BJ (cell line): ENCODE results near the gene ZDHHC8. TPM values are rescaled to one million over a fixed set of nuclear protein-coding genes. Genes with fewer than 3 reads are reported as not detected.

Source experiments
- CTCF ChIA-PET: fragments of 350-600 bp; formaldehyde crosslinking; extraction: SDS; loops from one replicate; lab custom pipeline; 2021; ENCODE audit warnings: antibody characterized with exemption, inconsistent platforms; lab: Yijun Ruan, JAX
- POLR2A ChIA-PET: fragments of 300-600 bp; sonication (Branson Sonifier 250); formaldehyde crosslinking; extraction: SDS; loops from one replicate; lab custom pipeline; 2021; ENCODE audit warnings: antibody characterized with exemption; lab: Charles Lee
- DNase-seq: peaks from one replicate; pipeline ENCODE4 v3.0.0-alpha.2; 2011; ENCODE audit warnings: low read depth
- H3K27me3 ChIP-seq: 2 replicates; pipeline ENCODE4 v1.6.0; 2011; ENCODE audit warnings: low read length; ENCODE audit not compliant: control insufficient read depth, insufficient read depth
- H3K36me3 ChIP-seq: 2 replicates; pipeline ENCODE4 v1.5.1; 2011; ENCODE audit warnings: low read length; ENCODE audit not compliant: control insufficient read depth, insufficient read depth
- H3K4me3 ChIP-seq: 2 replicates; pipeline ENCODE4 v1.5.1; 2011; ENCODE audit warnings: low read depth, mild to moderate bottlenecking, control low read depth, low read length
- polyA plus RNA-seq: library from polyadenylated mRNA; depleted of rRNA; stranded (reverse); fragments of >200 nt; gene quantifications from 2 replicates; pipeline ENCODE4 v1.2.3, GENCODE V29; 2011
- TF ChIP-seq, protein P1 (sequence below): IDR thresholded peaks from 2 replicates; pipeline ENCODE4 v1.5.1; 2011; ENCODE audit warnings: low read depth, mild to moderate bottlenecking, control low read depth, inconsistent platforms, low read length, moderate library complexity; ENCODE audit not compliant: insufficient read depth

ZDHHC8 gene
- polyA plus RNA-seq, 1 experiment, result 32.2 TPM

DNA sequence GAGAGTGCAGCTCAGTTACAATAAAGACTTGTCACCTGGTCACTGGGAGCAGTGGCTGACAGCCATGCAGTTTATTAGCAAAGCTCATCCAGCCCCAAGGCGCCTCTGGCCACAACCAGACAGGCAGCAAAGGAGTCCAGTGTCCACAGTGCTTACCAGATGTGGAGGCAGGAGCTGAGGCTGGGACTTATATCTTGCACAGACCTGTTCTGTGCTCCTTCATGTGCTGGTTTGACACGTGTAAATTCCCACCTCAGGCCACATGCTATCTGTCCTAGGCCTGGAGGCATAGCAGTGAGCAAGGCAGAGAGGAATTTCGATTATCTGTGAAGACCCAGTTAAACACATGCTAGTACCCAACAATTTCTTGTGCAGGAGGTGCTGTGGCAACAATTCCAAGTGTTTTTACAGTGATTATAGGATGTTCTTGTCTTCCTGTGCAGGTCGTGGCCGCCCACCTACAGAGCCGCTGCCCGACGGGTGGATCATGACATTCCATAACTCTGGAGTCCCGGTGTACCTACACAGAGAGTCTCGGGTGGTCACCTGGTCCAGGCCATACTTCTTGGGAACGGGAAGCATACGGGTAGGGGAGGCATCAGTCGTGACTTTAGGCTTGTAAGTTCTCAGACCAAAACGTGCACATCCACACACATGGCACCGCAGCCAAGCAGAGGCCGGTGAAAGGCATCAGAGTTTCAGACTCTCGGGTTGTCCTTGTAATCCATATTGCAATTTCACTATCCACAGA lies 42.2 kb upstream of the ZDHHC8 start:
- ChIA-PET CTCF (interaction anchor here (0.6 kb wide), 1 partner anchor 233 kb away, joined by 5 read pairs; no protein-coding TSS in a partner anchor), POLR2A (no interaction called here)
- Histone ChIP-seq H3K27me3 (no peaks in the 10 kb centered on the region), H3K36me3 (peaks cover 59% of the 10 kb centered on the region), H3K4me3 (no peak overlapping the region)
- TF ChIP-seq, protein P1, sequence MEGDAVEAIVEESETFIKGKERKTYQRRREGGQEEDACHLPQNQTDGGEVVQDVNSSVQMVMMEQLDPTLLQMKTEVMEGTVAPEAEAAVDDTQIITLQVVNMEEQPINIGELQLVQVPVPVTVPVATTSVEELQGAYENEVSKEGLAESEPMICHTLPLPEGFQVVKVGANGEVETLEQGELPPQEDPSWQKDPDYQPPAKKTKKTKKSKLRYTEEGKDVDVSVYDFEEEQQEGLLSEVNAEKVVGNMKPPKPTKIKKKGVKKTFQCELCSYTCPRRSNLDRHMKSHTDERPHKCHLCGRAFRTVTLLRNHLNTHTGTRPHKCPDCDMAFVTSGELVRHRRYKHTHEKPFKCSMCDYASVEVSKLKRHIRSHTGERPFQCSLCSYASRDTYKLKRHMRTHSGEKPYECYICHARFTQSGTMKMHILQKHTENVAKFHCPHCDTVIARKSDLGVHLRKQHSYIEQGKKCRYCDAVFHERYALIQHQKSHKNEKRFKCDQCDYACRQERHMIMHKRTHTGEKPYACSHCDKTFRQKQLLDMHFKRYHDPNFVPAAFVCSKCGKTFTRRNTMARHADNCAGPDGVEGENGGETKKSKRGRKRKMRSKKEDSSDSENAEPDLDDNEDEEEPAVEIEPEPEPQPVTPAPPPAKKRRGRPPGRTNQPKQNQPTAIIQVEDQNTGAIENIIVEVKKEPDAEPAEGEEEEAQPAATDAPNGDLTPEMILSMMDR, result no peak
- no peak for DNase-seq

DNA sequence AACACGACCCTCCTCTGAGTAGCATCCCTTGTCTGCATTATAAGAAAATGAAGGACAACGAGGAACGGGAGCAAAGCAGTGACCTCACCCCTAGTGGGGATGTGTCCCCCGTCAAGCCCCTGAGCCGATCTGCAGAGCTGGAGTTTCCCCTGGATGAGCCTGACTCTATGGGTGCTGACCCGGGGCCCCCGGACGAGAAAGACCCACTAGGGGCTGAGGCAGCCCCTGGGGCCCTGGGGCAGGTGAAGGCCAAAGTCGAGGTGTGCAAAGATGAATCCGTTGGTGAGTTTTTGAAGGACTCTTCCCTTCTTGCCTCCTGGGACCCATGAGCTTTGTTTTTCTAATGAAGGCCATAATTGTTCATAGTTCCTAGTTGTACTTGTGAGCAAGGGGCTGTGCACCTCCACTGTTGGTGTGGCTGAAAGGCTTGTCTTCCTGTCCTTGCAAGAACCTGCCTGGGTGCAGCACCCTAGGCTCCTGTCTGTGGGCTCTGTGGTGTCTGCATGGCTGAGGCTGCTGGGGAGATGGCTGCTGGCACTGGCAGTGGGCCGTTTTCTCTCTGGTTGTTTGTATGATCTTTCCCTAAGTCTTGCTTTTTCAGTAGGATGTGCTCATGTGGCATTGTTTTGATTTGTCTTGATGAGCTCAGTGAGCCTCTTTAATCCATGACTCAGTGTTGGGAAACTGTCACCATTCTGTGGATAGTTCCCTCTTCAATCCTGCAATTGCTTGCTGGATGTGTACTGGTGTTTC lies 41.5 kb upstream of the ZDHHC8 start:
- peaks cover 62% of the 10 kb centered on the region for H3K36me3 ChIP-seq

DNA sequence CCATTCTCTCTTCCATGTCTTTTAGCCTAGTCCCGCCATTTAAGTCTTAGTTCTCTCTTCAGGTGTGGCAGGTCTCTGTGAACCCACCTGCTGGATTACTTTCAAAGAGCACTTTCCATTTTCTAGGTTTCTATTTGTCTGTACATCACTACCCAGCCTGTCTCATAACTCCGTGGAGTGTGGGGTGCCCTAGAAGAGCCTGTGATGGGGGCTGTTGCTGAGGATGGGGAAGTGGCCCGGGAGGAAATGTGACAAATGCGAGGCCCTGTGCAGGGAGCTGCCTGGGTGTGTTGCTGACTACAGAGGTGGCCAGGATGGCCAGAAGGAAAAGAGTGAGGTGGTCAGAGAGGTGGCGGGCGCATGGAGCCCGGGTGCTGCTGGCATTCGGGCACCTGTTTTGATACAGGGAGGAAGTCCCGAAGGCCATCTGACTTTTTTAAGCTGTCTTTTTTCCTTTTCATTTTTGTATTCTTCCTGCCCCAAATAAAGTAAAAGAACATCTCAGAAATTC lies 40.8 kb upstream of the ZDHHC8 start:
- Histone ChIP-seq H3K36me3 (peaks cover 62% of the 10 kb centered on the region), H3K4me3 (no peak overlapping the region), H3K27me3 (no peaks in the 10 kb centered on the region)
- TF ChIP-seq, protein P1, result no peak
- DNase-seq, result no peak
- ChIA-PET CTCF (no interaction called here), POLR2A (no interaction called here)

More for the DNA sequence above, 41.5 kb upstream of the ZDHHC8 start:
- Histone ChIP-seq H3K27me3 (no peaks in the 10 kb centered on the region), H3K4me3 (no peak overlapping the region)
- POLR2A ChIA-PET, result no interaction called here
- TF ChIP-seq, protein P1, result no peak
- DNase-seq, result no peak
- CTCF ChIA-PET, result no interaction called here

DNA sequence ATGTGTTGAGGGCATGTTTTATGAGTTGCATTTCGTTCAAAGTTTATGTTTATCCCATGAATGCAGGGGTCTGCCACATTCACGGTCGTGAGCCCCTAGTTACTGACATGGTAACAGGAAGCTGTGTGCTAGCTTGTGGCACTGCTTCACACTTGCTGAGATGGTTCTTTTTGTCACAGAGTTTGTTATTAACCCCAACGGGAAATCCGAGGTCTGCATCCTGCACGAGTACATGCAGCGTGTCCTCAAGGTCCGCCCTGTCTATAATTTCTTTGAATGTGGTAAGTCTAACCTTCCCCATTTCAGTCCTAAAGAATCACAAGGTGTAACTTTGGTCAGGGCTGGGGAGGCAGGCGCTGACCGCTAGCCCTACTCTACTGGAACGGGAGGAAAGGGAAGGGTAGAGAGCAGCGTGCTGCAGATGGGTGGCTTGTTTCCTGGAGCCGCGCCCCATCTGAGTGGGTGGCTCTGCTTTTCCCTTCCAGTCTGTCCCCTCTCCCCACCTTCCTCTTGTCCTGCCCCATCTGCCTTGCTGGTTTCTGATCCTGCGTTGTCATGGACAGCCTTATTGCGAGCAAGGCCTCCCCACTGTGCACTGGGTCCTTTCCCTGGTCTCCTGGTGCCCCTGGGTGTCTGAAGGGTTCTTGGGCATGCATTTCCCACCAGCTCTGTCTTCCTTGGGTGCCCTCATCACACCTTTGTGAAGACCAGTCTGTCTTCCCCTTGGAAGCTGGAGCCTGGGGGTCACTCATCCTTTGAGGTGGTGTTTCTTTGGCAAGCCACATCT lies 39.7 kb upstream of the ZDHHC8 start:
- TF ChIP-seq, protein P1, result no peak
- Histone ChIP-seq H3K36me3 (peaks cover 59% of the 10 kb centered on the region), H3K4me3 (no peak overlapping the region), H3K27me3 (no peaks in the 10 kb centered on the region)
- ChIA-PET CTCF (no interaction called here), POLR2A (no interaction called here)
- no peak for DNase-seq
